Sciatic nerve (tissue), 2 donors: ENCODE measurements around the gene GP1BB. TPM values are rescaled to one million over a fixed set of nuclear protein-coding genes. Genes with fewer than 3 reads are reported as not detected.

Source experiments
- ATAC-seq: fragments of 200-7000 bp; cut with Tn5 transposase; one replicate; pipeline ENCODE4 v1.9.1; 2020; ENCODE audit warnings: mild to moderate bottlenecking, moderate library complexity
- DNase-seq: peaks from one replicate; pipeline ENCODE4 v3.0.0-alpha.2; 2020; ENCODE audit warnings: low spot score
- intact Hi-C: fragments of 100-400 bp; cut with DNase I; formaldehyde crosslinking; loops from one replicate; pipeline ENCODE4 v1.14.2; 2022
- total RNA-seq: library from RNA; stranded (reverse); fragmentation: NEBNext Ultra II Directional; extraction: Animal tissue kit (Norgen Biotek cat#: 25700); gene quantifications from one replicate; pipeline ENCODE4 v1.2.1, GENCODE V29; 2021
- donor health status: DM: no; HTN: no; CAD: no.
- donor health status: DM: no; HTN: no; CAD: no.

Gene GP1BB
- total RNA-seq, 1 donor from 2014 or later = 4.1 TPM

- intact Hi-C loops = no loop called here
- DNase-seq (no peak), ATAC-seq (no peak)
Observed at GRCh38 chr22:19749876-19750275, 26.5 kb downstream of the GP1BB start.

DNA sequence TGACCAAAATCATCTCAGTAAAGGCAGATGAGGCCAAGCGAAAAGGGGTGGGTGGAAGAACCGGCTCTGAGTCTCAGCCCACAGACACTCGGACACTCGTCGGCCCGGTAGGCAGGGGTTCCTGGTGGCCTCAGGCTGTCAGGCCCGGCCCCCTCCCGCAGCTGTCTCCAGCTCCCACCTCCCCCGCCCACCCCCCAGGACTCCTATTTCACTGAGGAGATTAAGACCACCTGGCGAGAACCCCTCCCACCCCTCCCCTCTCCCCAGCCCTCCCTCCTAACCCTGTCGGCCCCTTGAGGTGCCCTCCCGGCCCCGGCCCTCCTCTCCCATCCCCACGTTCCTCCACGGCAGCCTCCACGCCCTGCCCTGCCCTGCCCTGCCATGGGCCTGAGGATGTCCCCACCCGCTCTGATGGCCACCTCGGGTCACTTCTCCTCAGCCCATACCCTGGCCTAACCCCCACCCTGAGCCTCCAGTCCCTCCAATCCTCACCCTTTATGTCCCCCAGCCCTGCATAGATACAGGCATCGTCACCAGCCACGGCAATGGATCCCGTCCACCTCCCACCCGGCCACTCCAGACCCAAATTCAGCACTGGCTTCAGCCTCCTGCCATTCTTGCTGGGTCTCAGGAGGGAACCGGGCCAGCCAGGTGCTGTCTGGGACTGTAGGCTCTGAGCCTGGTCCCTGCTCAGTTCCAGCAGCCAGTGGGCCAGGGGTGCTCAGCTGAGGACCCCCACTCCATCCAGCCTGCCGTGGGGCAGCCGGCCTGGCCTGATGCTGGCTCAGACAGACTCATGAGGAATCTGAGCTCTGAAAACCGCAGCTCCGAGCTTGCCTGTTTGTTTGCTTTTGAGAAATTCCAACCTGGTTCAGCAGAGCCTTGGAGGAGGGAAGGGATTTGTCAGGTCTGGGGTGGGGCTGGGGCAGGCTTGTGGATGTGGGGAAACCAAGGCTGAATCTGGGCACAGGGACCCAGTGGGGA lies 27.5 kb downstream of the GP1BB start:
- intact Hi-C loops = no loop called here
- ATAC-seq (no peak), DNase-seq (no peak)

DNA sequence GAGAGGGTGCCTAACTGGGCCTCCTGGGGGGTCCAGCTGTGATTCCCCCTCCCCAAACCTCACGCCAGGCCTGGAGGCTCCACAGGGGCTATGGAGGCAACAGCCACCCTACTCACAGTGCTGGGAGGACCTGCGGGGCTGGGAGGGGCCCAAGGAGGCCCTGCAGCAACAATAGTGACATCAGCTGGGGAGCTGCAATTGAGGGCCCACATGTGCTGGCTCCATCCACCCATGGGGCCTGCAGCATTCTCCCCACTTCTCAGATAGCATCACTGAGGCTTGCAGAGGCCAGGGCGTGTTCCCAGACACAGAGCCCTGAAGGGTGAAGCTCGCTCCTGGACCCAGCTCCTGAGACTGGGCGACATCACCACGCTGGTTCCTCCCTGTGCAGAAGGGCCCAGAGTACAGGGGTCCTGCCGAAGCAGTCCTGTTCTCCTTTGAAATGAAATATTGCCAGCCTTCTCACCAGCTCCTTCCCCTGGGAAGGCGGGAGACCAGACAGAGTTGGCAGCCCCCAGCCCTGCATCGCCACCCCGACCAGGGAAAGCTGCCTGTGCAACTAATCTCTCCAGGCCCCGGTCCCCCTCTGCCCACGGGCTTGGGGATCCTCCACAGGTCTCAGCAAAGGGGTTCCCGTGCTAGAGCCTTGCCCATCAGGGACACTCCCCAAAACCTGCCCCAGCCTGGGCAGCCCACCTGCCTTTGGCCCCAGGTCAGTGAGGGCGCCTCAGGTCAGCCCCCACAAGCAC lies 28.3 kb downstream of the GP1BB start:
- intact Hi-C loops = no loop called here
- no peak for ATAC-seq
- DNase-seq = no peak

- ATAC-seq (no peak), DNase-seq (no peak)
- intact Hi-C loops = no loop called here
Observed at GRCh38 chr22:19753090-19753842, 29.9 kb downstream of the GP1BB start.

DNA sequence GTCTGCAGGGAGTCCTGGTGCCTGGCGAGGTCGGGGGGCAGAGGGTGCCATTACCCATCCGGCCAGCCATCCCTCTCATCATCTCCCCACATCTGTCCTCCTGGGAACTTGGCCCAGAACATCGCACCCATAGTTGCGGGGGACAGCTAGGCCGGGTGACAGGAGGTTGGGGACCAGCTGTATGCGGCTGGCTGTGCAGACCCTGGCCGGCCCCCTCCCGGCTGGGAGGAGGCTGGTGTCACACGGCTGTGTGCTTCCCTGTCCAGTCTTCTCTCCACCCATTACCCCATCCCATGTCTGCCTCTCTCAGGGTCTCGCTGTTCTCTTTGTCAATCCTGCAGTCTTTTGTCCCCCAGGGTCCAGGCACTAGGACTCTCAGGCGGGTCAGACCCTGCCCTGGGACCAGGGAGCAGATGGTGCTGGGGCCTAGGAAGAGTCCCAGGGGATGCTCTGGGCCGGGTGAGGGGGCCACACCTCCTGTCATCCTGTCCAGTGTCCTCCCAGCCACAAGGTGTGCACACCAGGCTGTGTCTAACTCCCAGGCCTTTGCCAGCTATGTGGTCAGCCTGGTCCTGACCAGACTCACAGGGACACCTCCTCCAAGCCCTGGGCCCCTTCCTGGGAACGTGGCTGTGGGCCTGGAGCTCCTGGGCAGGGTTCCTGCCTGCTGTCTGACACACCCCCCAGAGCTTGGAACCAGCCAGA lies 30.8 kb downstream of the GP1BB start:
- intact Hi-C loops = no loop called here
- ATAC-seq (no peak), DNase-seq (no peak)

DNA sequence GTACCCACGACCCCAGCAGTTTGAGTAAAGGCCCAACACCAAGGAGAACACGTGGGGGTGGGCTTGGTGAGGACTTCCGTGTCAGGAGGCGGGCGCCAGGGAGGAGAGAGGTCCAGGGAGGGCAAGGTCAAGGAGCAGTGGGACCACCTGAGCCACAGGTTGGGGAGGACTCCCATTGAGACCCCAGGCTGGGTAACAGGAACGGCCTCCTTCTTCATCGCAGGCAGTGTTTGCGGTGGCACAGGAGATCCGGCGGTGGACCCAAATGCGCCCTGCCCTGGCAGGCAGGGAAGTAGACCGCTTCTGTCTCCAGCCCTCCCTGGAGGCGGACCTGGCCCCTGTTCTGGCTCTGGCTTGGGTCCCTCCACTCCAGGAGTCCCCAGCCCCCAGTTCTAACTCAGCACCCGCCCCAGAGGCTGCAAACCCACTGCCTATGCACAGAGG lies 31.4 kb downstream of the GP1BB start:
- intact Hi-C loops = no loop called here

DNA sequence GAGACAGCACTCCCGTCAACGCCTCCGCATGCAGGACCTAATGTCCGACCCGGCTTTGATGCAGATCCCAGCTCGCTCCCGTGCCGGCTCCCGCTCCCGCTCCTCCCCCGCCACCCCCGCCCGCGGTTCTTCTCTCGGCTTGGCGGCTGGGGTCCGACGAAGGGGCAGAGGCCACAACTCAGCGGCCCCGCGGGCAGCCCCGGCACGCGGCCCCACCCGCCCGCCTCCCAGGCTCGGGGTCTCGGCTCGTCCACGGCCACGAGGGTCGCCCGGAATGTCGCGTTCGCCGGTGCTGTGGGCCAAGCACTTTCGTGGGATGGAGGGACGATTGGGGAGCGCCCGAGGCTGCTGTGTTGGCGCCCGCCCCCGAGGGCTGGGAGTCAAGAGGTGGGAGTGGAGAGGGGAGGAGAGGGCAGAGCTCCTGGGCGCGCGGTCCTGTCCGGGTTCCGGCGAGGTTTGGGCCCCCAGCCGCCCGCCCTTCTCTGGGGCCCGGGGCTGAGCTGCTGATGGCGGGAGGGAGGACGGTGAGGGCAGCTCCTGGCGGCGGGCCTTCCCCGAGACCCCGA lies 31.9 kb downstream of the GP1BB start:
- intact Hi-C loops = no loop called here
- DNase-seq (no peak), ATAC-seq (no peak)

More for the DNA sequence above, 31.4 kb downstream of the GP1BB start:
- no peak for DNase-seq
- ATAC-seq = no peak

- intact Hi-C loops = no loop called here
- no peak for ATAC-seq
- no peak for DNase-seq
Observed at GRCh38 chr22:19755722-19756287, 32.5 kb downstream of the GP1BB start.

- no peak for DNase-seq
- intact Hi-C loops = no loop called here
- ATAC-seq = peak; percentile 32
Observed at GRCh38 chr22:19756288-19757128, 33.2 kb downstream of the GP1BB start.

DNA sequence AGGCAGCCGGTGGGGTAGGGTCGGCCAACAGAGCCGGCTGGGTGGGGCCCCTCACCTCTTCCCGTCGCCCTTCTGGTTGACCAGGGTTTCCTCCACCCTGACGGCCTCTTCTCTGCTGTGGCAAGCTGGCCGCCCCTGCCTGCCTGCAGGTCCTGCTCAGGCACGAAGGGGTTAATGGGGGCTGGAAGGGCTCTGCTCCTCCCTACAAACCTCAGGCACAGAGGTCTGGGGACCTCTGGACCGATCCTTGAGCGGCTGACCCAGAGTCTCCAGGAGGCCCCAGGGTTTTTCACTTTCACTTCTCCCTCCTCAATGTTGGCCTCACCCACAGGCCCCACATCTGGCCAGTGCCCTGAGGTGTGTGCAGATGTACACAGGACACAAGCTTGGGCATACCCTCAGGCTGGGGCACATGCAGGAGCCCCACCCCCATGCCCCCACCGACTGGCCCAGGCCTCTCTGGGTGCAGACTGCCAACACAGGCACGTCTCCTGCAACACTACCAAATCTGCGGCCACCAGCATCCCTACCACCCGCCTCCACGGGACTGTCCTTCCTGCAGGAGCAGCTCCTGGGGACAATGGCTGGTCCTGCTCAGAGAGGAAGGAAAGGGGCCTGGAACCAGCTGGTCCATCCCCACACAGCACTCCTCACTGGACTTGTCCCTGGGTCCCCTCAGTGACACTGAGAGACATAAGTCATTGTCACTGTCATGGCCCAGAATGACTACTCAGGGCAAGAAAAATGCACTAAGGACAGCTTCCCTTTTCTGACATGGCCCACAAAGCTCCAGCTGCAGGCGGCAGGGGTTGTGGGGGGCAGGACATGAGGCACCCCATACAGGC lies 34.0 kb downstream of the GP1BB start:
- DNase-seq (no peak), ATAC-seq (no peak)
- intact Hi-C loops = no loop called here

DNA sequence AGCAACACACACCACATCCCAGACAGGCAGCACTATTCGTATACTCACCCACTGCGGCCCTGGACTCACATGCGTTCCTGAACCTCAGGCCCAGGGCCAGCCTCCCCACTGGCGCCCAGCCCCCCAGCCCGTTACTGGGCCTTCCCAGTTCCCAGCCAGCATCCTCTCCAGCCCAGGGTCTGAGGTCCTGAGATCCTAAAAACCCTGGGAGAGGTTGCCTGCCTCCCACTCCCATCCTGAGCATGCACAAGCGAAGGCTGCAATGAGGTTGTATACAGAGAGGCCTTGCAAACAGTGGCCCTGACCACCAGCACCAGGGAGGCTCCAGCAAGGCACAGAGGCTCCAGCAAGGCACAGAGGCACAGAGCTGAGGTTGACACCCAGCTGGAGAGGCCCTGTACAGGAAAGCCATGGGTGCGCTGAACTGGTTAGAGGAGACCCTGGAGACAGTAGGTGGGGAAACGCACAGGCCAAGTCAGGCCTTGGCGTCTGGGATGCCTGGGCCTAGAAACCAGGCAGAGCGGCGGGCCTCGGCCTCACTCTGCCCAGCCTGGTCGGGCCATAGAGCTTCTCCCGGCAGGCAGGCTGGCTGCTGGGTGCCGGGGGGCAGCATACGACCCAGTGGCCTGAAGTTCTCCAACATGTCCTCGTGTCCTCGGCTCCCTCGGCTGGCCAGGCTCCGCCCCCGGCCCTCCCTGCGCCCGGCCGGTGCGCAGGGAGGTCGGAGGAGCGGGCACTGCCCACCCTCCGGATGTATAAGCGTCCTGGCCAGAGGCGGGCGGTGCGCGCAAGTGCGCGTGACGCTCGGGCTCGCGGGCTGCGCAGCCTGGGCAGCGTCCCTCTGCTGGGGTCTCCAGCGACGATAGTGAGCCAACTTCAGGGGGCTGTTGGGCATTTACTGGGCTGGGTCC lies 34.9 kb downstream of the GP1BB start:
- intact Hi-C loops = no loop called here
- DNase-seq (no peak), ATAC-seq (no peak)

GRCh38 chr22:19758896-19759426 lies 35.6 kb downstream of the GP1BB start:
- intact Hi-C loops = no loop called here
- no peak for ATAC-seq
- DNase-seq = no peak

GRCh38 chr22:19759427-19760057 lies 36.2 kb downstream of the GP1BB start:
- ATAC-seq (no peak), DNase-seq (no peak)
- intact Hi-C loops = no loop called here

- intact Hi-C loops = no loop called here
- ATAC-seq = no peak
- no peak for DNase-seq
Observed at GRCh38 chr22:19760058-19760950, 37.0 kb downstream of the GP1BB start, which contains the start of gene TBX1. TBX1 (plus strand) TSS chr22:19760778; CDS start chr22:19760844, 66 bp downstream.
